Ectodermal cell (in vitro differentiated cells): ENCODE data around the gene CHAF1B.

Experiments
- H3K27ac ChIP-seq: 2 replicates; pipeline ENCODE4 v1.7.0; 2013; ENCODE audit warnings: mild to moderate bottlenecking, low read depth, low read length; ENCODE audit not compliant: insufficient read depth, poor library complexity, severe bottlenecking
- H3K27me3 ChIP-seq: 2 replicates; pipeline ENCODE4 v1.7.0; 2013; ENCODE audit warnings: mild to moderate bottlenecking, low read length; ENCODE audit not compliant: insufficient read depth, control insufficient read depth, poor library complexity, severe bottlenecking
- H3K36me3 ChIP-seq: one replicate; pipeline ENCODE4 v1.7.0; 2013; ENCODE audit warnings: low read length; ENCODE audit not compliant: control insufficient read depth, insufficient read depth
- H3K4me1 ChIP-seq: one replicate; pipeline ENCODE4 v1.7.0; 2013; ENCODE audit warnings: low read length; ENCODE audit not compliant: control insufficient read depth, insufficient read depth
- H3K4me3 ChIP-seq: 2 replicates; pipeline ENCODE4 v1.7.0; 2013; ENCODE audit warnings: low read depth, low read length, control low read depth; ENCODE audit not compliant: insufficient read depth
- H3K9me3 ChIP-seq: 2 replicates; pipeline ENCODE4 v1.7.0; 2013; ENCODE audit warnings: mild to moderate bottlenecking, low read length, moderate library complexity; ENCODE audit not compliant: control insufficient read depth
- WGBS, 2 experiments: methylation state at CpG; one replicate each; pipeline ENCODE4 v1.1.7; 2013; ENCODE audit warnings: missing lambda C conversion rate in 2 of 2; 5-methylcytosine and 5-hydroxymethylcytosine counted together

The CHAF1B gene

GRCh38 chr21:36423771-36424433, 38.7 kb downstream of the CHAF1B start:
- H3K4me1 ChIP-seq, result peaks cover 6% of the 10 kb centered on the region
- no peak overlapping the region for H3K27ac ChIP-seq
- no peak overlapping the region for H3K4me3 ChIP-seq
- WGBS, 2 experiments, result 94 to 96% methylated on average over 12 of the region's 12 CpGs
- H3K27me3 ChIP-seq, result no peaks in the 10 kb centered on the region
- H3K36me3 ChIP-seq, result no peaks in the 10 kb centered on the region
- H3K9me3 ChIP-seq, result no peaks in the 10 kb centered on the region

DNA sequence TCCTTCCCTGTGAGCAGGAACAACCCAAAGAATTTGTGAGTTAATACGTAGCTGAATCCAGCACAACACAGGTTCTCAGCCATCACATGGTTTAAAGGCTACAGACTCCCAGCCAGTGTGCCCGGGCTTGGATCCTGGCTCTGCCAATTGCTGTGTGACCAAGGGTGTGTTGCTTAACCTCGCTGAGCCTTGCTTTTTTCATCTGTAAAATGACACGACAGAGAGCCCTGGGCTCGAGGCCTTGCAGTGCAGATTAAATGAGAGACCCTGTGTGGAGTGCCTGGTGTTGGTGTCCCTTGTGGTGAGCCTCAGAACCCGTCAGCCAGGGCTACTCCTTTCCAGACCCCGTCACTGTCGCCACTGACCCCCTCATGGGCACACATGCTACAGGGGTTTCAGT, 39.4 kb downstream of the CHAF1B start:
- H3K9me3 ChIP-seq, result no peaks in the 10 kb centered on the region
- H3K27ac ChIP-seq, result no peak overlapping the region
- peaks cover 6% of the 10 kb centered on the region for H3K4me1 ChIP-seq
- H3K36me3 ChIP-seq, result no peaks in the 10 kb centered on the region
- H3K27me3 ChIP-seq, result no peaks in the 10 kb centered on the region
- 88 to 89% methylated on average over 8 of the region's 8 CpGs for WGBS, 2 experiments
- no peak overlapping the region for H3K4me3 ChIP-seq

- Histone ChIP-seq H3K27me3 (no peaks in the 10 kb centered on the region), H3K4me1 (peaks cover 6% of the 10 kb centered on the region), H3K36me3 (no peaks in the 10 kb centered on the region), H3K4me3 (no peak overlapping the region), H3K27ac (no peak overlapping the region), H3K9me3 (no peaks in the 10 kb centered on the region)
- WGBS, 2 experiments, result 82 to 89% methylated on average over 9 of the region's 9 CpGs
Observed at GRCh38 chr21:36425286-36425685, 40.1 kb downstream of the CHAF1B start.

DNA sequence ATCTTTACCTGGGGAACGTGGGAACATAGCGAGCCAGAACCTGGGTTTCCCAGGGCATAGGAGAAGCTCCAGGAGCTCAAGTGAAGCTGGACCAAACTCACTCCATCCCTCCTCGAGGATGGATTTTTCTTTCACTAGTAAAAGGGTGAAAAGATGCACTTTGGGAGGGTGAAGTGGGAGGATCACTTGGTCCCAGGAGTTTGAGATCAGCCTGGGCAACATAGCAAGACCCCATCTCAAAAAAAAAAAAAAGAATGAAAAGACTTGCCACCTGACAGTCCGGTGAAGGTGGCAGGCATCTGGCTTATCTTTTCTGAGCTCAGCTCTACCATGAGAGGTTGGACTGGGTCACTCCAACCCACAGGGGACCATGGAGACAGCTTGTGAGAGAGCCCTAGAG, 42.3 kb downstream of the CHAF1B start:
- Histone ChIP-seq H3K27me3 (no peaks in the 10 kb centered on the region), H3K9me3 (no peaks in the 10 kb centered on the region), H3K36me3 (no peaks in the 10 kb centered on the region), H3K4me1 (peaks cover 6% of the 10 kb centered on the region), H3K4me3 (no peak overlapping the region), H3K27ac (no peak overlapping the region)
- 97 to 98% methylated on average over 3 to 4 of the region's 4 CpGs for WGBS, 2 experiments

GRCh38 chr21:36428761-36429432, 43.7 kb downstream of the CHAF1B start:
- Histone ChIP-seq H3K27me3 (no peaks in the 10 kb centered on the region), H3K9me3 (no peaks in the 10 kb centered on the region), H3K4me1 (peaks cover 6% of the 10 kb centered on the region), H3K36me3 (no peaks in the 10 kb centered on the region), H3K4me3 (no peak overlapping the region), H3K27ac (no peak overlapping the region)
- WGBS, 2 experiments, result 90 to 91% methylated on average over 12 of the region's 12 CpGs

GRCh38 chr21:36429947-36430546, 44.9 kb downstream of the CHAF1B start:
- Histone ChIP-seq H3K4me1 (peaks cover 6% of the 10 kb centered on the region), H3K4me3 (no peak overlapping the region), H3K27me3 (no peaks in the 10 kb centered on the region), H3K27ac (no peak overlapping the region), H3K36me3 (no peaks in the 10 kb centered on the region), H3K9me3 (no peaks in the 10 kb centered on the region)
- WGBS, 2 experiments, result 61 to 65% methylated on average over 22 of the region's 22 CpGs

- no peak overlapping the region for H3K27ac ChIP-seq
- no peaks in the 10 kb centered on the region for H3K36me3 ChIP-seq
- H3K9me3 ChIP-seq, result no peaks in the 10 kb centered on the region
- no peak overlapping the region for H3K4me3 ChIP-seq
- peaks cover 6% of the 10 kb centered on the region for H3K4me1 ChIP-seq
- no peaks in the 10 kb centered on the region for H3K27me3 ChIP-seq
- WGBS, 2 experiments, result 92 to 96% methylated on average over 4 of the region's 4 CpGs
Observed at GRCh38 chr21:36430841-36431240, 45.6 kb downstream of the CHAF1B start.

- H3K4me1 ChIP-seq, result peaks cover 6% of the 10 kb centered on the region
- no peak overlapping the region for H3K4me3 ChIP-seq
- no peaks in the 10 kb centered on the region for H3K36me3 ChIP-seq
- WGBS, 2 experiments, result 92 to 93% methylated on average over 3 to 4 of the region's 4 CpGs
- no peaks in the 10 kb centered on the region for H3K9me3 ChIP-seq
- no peaks in the 10 kb centered on the region for H3K27me3 ChIP-seq
- no peak overlapping the region for H3K27ac ChIP-seq
Observed at GRCh38 chr21:36431252-36431651, 46.1 kb downstream of the CHAF1B start.

GRCh38 chr21:36433059-36433709, 48.0 kb downstream of the CHAF1B start:
- H3K36me3 ChIP-seq, result no peaks in the 10 kb centered on the region
- H3K9me3 ChIP-seq, result no peaks in the 10 kb centered on the region
- 93% methylated on average over 7 of the region's 7 CpGs for WGBS, 2 experiments
- no peaks in the 10 kb centered on the region for H3K27me3 ChIP-seq
- no peak overlapping the region for H3K4me3 ChIP-seq
- no peak overlapping the region for H3K27ac ChIP-seq
- peaks cover 6% of the 10 kb centered on the region for H3K4me1 ChIP-seq

DNA sequence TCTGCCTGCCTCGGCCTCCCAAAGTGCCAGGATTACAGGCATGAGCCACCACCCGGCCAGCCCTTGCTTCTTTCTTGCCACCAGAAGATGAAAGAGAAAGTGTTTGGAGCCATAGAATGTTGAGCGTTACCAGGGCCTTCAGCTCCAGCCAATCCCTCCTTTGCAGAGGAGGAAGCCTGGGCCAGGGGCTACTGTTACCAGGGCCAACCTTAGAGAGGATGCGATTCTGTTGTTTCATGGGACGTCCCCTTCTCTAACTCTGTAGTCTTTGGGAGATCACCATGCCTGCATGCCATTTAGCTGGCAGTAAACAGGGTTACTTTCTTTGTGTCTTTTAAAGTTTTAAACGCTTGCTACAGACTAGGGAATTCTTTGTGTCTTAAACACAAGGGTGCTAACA, 49.0 kb downstream of the CHAF1B start:
- Histone ChIP-seq H3K27me3 (no peaks in the 10 kb centered on the region), H3K9me3 (no peaks in the 10 kb centered on the region), H3K4me3 (no peak overlapping the region), H3K27ac (no peak overlapping the region), H3K36me3 (no peaks in the 10 kb centered on the region), H3K4me1 (no peaks in the 10 kb centered on the region)
- WGBS, 2 experiments, result 81 to 82% methylated on average over 6 of the region's 6 CpGs
